Measurements from ENCODE around the gene ADGRV1.

Gene ADGRV1

DNA sequence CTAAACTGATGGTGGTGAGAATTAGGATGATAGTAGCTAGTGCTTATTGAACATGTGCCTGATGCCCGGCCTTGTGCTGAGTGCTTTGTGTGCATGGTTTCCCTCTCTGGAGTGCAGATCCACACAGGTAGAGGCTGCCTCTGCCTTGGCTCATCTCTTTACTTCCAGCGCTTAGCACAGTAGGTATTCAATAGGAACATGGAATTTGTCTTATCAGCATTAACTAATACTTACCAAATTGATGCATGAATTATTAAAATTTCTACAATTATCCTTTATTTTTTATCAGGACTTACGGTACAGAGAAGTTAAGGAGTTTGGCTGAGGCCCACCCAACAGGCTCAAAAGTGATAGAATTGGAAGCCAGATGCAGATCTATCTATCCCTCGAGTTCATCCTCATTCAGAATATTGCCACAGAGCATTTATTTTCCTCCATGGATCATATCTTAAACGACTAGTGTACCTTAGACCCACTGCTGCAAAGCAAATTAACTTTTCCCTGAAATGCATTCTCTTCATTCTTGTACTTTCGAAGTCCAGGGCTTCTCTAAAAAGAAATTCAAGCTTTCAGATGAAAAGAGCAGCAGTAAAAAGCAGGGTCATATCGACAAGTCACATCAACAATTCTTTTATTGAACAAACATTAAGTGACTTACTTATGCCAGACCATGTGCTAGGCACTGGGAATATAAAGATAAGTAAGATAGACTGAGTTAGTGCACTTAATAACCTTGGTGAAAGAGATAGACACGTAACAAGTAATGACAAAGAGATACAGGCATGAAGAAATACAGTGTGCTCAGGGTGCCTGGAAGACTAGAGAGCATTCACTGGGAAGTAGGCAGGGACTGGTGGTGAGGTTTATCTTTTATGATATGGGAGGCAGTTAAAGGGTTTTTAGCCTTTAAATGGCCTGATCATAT is 534.5 kb downstream of the ADGRV1 start:
- H3K27ac ChIP-seq (ENCODE audit: low read depth, low read length) = no peak overlapping the region
- no peak overlapping the region for H3K4me3 ChIP-seq (ENCODE audit: insufficient read depth, low read length, poor library complexity, severe bottlenecking)
- no peaks in the 10 kb centered on the region for H3K36me3 ChIP-seq (ENCODE audit: low read length)
- H3F3A ChIP-seq (ENCODE audit: insufficient read depth) = no peaks in the 10 kb centered on the region
- TF ChIP-seq, protein P1, sequence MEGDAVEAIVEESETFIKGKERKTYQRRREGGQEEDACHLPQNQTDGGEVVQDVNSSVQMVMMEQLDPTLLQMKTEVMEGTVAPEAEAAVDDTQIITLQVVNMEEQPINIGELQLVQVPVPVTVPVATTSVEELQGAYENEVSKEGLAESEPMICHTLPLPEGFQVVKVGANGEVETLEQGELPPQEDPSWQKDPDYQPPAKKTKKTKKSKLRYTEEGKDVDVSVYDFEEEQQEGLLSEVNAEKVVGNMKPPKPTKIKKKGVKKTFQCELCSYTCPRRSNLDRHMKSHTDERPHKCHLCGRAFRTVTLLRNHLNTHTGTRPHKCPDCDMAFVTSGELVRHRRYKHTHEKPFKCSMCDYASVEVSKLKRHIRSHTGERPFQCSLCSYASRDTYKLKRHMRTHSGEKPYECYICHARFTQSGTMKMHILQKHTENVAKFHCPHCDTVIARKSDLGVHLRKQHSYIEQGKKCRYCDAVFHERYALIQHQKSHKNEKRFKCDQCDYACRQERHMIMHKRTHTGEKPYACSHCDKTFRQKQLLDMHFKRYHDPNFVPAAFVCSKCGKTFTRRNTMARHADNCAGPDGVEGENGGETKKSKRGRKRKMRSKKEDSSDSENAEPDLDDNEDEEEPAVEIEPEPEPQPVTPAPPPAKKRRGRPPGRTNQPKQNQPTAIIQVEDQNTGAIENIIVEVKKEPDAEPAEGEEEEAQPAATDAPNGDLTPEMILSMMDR (IDR thresholded peaks at IDR 0.05; ENCODE audit: insufficient read depth, low read length, poor library complexity, severe bottlenecking) = no peak
- no peak for TF ChIP-seq EZH2phosphoT487 (conservative IDR thresholded peaks at IDR 0.05; ENCODE audit: low read length)
- H3K9ac ChIP-seq (ENCODE audit: low read length) = no peak overlapping the region
- H4K20me1 ChIP-seq (ENCODE audit: low read depth, low read length) = no peaks in the 10 kb centered on the region
- no peak overlapping the region for H2AFZ ChIP-seq (ENCODE audit: low read depth, low read length, severe bottlenecking)
- H3K9me3 ChIP-seq (ENCODE audit: insufficient read depth, low read length) = no peaks in the 10 kb centered on the region
- no peaks in the 10 kb centered on the region for H3K27me3 ChIP-seq (ENCODE audit: low read length)
- no peaks in the 10 kb centered on the region for H3K79me2 ChIP-seq (ENCODE audit: insufficient read depth, low read length)
- H3K4me2 ChIP-seq (ENCODE audit: low read depth, low read length, poor library complexity, severe bottlenecking) = no peak overlapping the region
- no peaks in the 10 kb centered on the region for H3K9me2 ChIP-seq (replicated peaks; ENCODE audit: insufficient read depth, low read length)

DNA sequence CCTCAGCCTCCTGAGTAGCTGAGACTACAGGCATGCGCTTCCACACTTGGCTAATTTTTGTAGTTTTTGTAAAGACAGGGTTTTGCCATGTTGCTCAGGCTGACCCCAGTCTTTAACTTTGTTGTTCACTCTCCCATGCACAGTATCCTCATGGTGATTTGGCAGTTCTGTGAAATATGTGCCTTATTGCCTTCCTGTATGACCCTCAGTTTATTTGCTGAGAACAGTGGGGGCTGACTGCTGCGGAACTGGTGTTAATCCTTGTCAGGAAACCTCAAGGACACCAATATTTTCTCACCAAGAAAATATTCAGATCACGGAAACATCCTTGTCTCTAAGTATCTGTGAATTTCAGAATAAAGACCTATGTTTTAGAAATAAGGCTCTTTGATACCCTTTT is 536.7 kb downstream of the ADGRV1 start:
- H4K20me1 ChIP-seq (ENCODE audit: low read depth, low read length) = no peaks in the 10 kb centered on the region
- no peaks in the 10 kb centered on the region for H3K79me2 ChIP-seq (ENCODE audit: insufficient read depth, low read length)
- no peaks in the 10 kb centered on the region for H3K27me3 ChIP-seq (ENCODE audit: low read length)
- H3K4me3 ChIP-seq (ENCODE audit: insufficient read depth, low read length, poor library complexity, severe bottlenecking) = no peak overlapping the region
- H3K9ac ChIP-seq (ENCODE audit: low read length) = no peak overlapping the region
- no peak overlapping the region for H3K27ac ChIP-seq (ENCODE audit: low read depth, low read length)
- no peak overlapping the region for H3K4me2 ChIP-seq (ENCODE audit: low read depth, low read length, poor library complexity, severe bottlenecking)
- no peaks in the 10 kb centered on the region for H3K36me3 ChIP-seq (ENCODE audit: low read length)
- H2AFZ ChIP-seq (ENCODE audit: low read depth, low read length, severe bottlenecking) = no peak overlapping the region
- no peaks in the 10 kb centered on the region for H3F3A ChIP-seq (ENCODE audit: insufficient read depth)
- no peaks in the 10 kb centered on the region for H3K9me3 ChIP-seq (ENCODE audit: insufficient read depth, low read length)
- no peaks in the 10 kb centered on the region for H3K9me2 ChIP-seq (replicated peaks; ENCODE audit: insufficient read depth, low read length)
- TF ChIP-seq, protein P1 (IDR thresholded peaks at IDR 0.05; ENCODE audit: insufficient read depth, low read length, poor library complexity, severe bottlenecking) = no peak
- no peak for TF ChIP-seq EZH2phosphoT487 (conservative IDR thresholded peaks at IDR 0.05; ENCODE audit: low read length)

DNA sequence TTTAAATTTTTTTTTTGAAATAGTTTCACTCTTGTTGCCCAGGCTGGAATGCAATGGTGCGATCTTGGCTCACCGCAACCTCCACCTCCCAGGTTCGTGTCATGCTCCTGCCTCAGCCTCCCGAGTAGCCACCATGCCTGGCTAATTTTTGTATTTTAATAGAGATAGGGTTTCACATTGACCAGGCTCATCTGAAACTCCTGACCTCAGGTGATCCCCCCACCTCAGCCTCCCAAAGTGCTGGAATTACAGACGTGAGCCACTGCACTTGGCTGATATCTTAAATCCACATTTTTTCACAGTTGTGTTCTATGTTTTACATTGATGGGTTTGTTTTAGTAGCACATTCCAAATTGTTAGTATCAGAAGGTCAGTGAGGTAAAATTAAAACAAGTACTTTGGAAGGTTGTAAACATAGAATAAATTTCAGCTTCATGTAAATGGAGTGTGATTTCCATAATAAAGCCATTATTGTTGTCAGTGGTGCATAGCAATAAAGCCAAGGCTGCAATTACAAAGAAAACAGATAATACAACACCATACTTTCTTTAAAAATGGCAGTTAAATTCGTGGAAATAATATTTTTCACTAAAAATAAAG is 537.3 kb downstream of the ADGRV1 start:
- H2AFZ ChIP-seq (ENCODE audit: low read depth, low read length, severe bottlenecking) = no peak overlapping the region
- no peaks in the 10 kb centered on the region for H3K9me2 ChIP-seq (replicated peaks; ENCODE audit: insufficient read depth, low read length)
- H3K27ac ChIP-seq (ENCODE audit: low read depth, low read length) = no peak overlapping the region
- no peaks in the 10 kb centered on the region for H3K27me3 ChIP-seq (ENCODE audit: low read length)
- TF ChIP-seq, protein P1 (IDR thresholded peaks at IDR 0.05; ENCODE audit: insufficient read depth, low read length, poor library complexity, severe bottlenecking) = no peak
- TF ChIP-seq EZH2phosphoT487 (conservative IDR thresholded peaks at IDR 0.05; ENCODE audit: low read length) = no peak
- H3K79me2 ChIP-seq (ENCODE audit: insufficient read depth, low read length) = no peaks in the 10 kb centered on the region
- H4K20me1 ChIP-seq (ENCODE audit: low read depth, low read length) = no peaks in the 10 kb centered on the region
- no peaks in the 10 kb centered on the region for H3K9me3 ChIP-seq (ENCODE audit: insufficient read depth, low read length)
- no peak overlapping the region for H3K4me3 ChIP-seq (ENCODE audit: insufficient read depth, low read length, poor library complexity, severe bottlenecking)
- no peaks in the 10 kb centered on the region for H3F3A ChIP-seq (ENCODE audit: insufficient read depth)
- no peaks in the 10 kb centered on the region for H3K36me3 ChIP-seq (ENCODE audit: low read length)
- no peak overlapping the region for H3K9ac ChIP-seq (ENCODE audit: low read length)
- H3K4me2 ChIP-seq (ENCODE audit: low read depth, low read length, poor library complexity, severe bottlenecking) = no peak overlapping the region

All from SU-DHL-6 (cell line).